AG08395 (cell line): Measurements from ENCODE around the gene GLDC.
A peak's percentile ranks its signal among the peaks of the same experiment; 100 is the strongest.
"Not testable (repeated sequence)": the region's sequence is repeated elsewhere in the genome, so short reads cannot be mapped to it uniquely, and the experiment has no call there.

Source experiments
- DNase-seq: peaks from one replicate; pipeline ENCODE4 v3.0.0; 2012; ENCODE audit warnings: mixed read lengths, low spot score

The GLDC gene

DNA sequence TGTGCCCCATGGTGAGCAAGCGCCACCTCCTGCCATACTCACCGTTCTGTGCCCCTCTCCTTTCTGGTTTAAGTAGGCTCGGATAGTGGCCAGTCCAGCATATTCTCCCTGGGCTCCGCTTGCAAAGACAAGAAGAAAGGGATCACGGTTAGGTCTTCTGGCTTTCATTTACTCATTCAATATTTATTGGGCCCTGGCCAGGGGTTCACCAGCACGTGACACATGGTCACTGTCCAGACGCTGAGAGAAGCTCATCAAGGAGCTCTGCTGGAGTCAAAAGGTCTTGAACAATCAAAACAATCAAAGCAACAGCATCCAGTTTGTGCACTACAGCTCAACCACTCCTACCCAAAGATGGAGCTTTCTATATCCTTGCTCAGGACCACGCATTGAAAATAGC, 80.2 kb downstream of the GLDC start:
- DNase-seq = no peak

DNA sequence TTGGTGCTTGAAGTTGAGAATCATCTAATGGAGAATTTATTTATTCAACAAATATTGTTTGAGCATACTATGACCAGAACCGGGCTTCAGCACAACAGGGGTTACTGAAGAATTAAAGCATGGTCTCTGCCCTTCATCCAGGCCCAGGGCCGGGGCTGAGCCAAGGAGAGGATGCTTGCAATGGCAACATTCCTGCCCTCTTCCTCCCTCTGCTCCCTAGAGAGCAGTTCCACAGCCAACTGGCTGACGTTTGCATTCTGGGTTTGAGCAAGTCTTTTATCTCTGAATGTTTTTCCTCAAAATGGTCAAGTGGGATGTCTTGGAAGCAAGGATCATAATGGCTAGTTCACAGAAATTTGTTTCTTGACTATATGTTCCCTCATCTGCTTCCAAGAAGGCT, 80.7 kb downstream of the GLDC start:
- peak; percentile 31 for DNase-seq

DNA sequence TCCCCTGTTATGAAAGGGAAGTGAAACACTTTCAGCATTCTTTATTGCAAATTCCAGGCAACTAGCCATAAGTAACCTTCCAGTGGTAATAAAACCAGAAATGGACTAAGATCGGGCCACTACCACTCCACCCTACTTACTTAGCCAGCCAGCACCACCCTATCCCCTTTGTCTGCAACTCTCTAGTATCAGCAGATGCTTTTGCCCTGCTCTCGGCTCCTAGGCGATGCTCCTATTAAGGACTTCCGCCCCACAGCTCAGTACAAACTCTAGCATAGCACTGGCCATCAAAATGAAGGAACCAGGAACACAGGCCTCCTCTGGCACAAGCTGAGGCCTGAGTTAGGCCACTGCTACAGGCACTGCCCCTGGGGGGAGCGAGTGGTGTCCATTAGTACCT, 81.2 kb downstream of the GLDC start:
- DNase-seq = no peak

GRCh38 chr9:6562871-6563430, 82.6 kb downstream of the GLDC start:
- DNase-seq = no peak

DNA sequence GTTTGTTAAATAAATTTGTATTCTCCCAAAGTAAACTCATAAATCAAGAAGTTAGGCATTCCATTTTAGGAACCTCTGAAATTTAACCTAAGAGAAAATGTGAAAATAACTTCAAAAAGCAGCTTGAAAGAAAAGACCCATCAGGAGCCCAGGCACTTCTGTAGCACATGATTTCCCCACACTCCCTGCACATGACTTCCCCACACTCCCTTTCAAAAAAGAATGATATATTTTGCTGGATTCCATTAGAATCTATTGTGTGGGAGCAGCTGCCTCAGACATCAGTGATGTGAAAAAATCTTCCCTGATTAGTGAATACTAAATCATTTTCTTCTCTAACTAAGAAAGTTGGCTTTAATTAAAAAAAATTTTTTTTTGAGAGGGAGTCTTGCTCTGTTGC, 83.3 kb downstream of the GLDC start:
- DNase-seq = no peak

GRCh38 chr9:6557883-6558616, 87.5 kb downstream of the GLDC start:
- no peak for DNase-seq

DNA sequence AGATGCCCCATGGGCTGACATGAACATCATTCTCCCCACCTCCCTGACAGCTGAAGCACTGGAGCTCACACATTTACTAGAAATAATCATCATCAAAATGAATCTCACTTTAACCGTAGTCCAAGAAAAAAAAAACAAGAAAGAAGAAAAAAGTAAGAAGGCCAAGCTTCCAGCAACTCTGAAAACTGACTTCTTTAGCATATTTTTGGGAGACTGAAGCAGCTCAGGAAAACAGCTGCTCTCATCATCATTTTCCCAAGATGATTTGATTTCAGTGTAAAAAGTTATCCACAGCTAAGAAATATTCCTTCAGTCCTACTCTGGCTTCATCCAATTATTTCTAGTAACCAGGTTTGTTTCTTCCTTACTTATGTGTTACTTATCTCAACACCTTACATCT, 91.7 kb downstream of the GLDC start:
- DNase-seq = no peak

DNA sequence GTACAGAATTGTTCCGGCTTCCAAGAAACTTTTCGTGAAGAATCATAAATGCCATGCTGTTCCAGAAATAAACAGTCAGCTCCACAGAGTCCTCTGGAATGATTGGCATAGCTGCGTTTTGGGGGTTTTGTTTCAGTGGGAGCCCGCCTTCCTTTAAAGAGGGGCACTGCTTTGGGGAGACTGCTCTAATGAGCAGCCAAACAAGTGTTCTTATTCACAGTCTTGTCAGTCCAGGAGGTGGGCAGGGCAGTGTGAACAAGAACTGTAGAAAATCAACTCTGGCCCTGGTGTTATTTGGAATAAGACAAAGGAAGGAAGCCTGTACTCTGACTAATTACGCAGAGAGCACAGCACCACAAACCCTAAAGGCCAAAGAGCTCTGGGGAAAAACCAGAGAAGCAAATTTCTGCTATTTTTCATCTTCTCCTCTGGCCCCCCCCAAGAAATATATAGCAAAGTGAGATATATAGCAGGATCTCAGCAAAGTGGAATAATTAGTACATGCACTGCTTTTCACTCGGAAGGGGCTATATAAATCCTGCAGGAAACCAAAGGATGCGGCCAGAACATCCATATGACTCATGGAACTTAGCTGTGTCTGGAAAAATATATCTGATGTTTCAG, 92.9 kb downstream of the GLDC start:
- peak; percentile 21 for DNase-seq

DNA sequence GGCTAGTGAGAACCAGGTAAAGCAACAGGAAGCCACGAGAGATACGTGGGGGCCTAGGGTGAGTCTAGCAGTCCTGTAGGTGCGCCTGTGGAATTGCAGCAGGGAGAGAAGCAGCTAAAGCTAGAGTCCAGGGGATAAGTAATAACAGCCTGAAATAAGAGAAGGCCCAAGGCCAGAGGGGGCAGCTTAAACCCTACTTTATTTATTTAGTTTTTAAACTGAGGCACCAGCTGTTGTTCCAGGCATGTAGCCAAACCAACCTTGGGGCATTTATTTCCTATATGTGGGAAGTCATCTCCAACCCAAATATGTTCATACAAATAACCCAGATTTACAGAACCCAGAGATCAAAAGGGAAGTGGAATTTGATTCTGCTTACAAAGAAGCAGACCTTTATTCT, 93.5 kb downstream of the GLDC start:
- DNase-seq = no peak

DNA sequence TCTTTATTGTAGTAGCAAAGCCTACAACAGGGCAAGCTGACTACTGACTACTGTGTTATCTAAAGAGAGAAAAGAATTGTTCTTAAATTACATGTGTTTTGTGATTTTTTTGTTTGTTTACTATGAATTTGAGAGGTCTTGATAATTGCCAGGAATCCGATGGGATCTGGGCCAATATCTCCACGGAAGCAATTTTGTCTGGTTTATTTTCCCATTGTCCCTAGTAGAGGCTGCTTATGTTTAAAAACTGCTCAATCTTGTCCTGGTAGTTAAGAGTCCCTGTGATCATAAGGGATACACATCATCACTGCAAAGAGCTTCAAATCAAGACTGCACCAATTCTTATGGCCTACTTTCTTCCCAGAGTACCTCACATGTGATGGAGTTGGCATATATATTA, 94.4 kb downstream of the GLDC start:
- no peak for DNase-seq

GRCh38 chr9:6549106-6549800, 96.3 kb downstream of the GLDC start:
- no peak for DNase-seq

DNA sequence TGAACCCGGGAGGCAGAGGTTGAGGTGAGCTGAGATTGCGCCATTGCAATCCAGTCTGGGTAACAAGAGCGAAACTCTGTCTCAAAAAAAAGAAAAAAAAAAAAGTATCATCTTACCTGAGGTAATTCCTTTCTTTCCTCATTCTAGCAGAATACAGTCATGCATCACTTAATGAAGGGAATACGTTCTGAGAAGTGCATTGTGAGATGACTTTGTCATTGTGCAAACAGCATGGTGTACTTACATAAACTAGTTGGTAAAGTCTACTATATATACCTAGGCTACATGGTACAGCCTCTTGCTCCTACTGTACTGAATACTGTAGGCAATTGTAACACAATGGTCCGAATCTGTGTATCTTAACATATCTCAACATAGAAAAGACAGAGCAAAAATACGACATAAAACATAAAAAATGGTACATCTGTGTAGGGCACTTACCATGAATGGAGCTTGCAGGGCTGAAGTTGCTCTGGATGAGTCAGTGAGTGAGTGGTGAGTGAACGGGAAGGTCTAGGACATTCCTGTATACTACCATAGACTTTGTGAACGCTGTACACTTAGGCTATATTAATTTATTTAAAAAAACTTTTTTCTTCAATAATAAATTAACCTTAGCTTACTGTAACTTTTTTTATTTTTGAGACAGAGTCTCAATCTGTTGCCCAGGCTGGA, 100.4 kb downstream of the GLDC start:
- DNase-seq = no peak

DNA sequence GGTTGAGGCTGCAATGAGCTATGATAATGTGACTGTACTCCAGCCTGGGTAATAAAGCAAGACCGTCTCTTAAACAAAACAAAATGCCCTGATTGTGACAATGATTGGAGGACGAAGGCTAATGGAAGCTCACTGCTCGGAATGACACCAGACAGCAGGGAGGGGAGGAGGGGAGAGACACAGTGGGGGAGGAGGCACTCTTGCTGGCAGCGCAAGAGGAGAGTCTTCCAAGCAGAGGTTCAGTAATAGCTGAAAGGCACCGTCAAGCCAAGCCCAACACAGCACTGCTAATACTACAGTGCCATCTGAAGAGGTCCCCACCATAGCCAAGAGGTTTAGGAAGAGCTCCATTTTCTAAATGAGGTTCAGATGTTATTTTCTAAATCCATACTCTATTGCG, 102.3 kb downstream of the GLDC start:
- DNase-seq = no peak

DNA sequence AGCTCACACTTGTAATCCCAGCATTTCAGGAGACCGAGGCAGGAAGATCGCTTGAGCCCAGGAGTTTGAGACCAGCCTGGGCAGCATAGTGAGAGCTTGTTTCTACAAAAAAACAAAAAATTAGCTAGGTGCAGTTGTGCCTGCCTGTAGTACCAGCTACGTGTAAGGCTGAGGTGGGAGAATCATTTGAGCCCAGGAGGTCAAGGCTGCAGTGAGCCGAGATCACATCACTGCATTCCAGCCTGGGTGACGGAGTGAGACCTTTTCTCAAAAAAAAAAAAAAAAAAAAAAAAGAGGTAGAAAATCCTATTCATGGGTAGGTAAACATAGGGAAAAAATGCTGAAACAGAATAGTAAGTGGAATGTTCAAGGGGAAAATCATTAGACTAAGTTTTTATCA, 102.9 kb downstream of the GLDC start:
- DNase-seq = not testable (repeated sequence)

GRCh38 chr9:6538666-6539071, 106.9 kb downstream of the GLDC start:
- DNase-seq = peak; percentile 21

GRCh38 chr9:6535594-6535993, 109.9 kb downstream of the GLDC start:
- no peak for DNase-seq

DNA sequence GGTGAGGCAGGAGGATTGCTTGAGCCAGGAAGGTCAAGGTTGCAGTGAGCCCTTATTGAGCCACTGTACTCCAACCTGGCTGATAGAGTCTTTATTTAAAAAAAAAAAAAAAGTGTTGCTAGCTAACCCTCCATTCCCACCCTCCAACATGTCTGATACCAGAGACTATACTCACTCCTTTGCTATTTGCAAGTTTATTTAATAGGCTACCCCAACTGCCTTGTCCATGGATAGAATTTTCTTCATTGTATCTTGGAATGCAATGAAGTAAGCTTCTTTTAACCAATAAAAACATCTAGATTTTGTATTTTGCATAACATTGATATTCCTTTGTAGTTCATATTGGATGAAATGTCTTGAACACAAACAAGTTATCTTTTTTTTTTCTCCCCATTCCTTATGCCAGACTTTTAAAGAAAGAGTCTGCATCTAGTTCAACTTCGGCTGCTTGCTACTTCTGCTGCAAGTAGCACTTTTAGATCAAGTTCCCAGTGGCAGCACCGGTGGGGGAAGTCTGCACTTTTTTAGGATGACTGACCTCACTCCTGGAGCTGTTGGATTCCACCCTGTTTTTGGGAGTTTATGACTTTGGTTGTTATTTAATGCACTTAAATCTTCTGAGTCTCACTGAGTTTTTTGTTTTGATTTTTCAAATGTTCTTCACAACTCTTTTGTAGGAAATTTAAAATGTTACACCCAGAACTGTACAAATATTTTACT, 120.0 kb downstream of the GLDC start:
- peak; percentile 19 for DNase-seq

- no peak for DNase-seq
Observed at GRCh38 chr9:6522263-6522662, 123.3 kb downstream of the GLDC start.

GRCh38 chr9:6512085-6512657, 133.4 kb downstream of the GLDC start:
- no peak for DNase-seq

DNA sequence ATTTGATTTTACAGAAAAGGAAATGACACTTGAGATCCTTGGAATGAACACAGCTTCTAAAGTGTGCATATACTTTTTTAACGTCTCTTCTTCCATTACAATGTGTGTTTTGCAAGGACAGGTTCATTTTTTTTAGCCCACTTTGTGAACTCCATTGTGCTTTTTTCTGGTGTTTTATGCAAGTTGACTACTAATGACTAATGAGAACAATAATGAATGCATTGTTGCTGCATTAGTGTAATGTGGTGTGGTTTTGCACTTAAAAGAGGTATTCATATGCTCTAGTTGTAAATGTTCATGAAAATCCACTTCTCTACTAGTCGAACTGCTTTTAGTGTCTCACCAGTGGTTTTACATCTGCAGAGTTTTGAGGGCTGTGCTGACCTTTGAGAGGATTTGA, 139.0 kb downstream of the GLDC start:
- DNase-seq = no peak

- no peak for DNase-seq
Observed at GRCh38 chr9:6502399-6502798, 143.1 kb downstream of the GLDC start.
